Left ventricle myocardium inferior (tissue), 1 donor: ENCODE results near the gene OR11A1. TPM values are rescaled to one million over a fixed set of nuclear protein-coding genes. Genes with fewer than 3 reads are reported as not detected.
"Not testable (repeated sequence)": the region's sequence is repeated elsewhere in the genome, so short reads cannot be mapped to it uniquely, and the experiment has no call there.

Source experiments
- DNase-seq: peaks from one replicate; pipeline ENCODE4 v3.0.0-alpha.2; 2020
- H3K27ac ChIP-seq: fragments of 200-600 bp; replicated peaks from 2 replicates; pipeline ENCODE4 v1.8.0; 2021
- H3K27me3 ChIP-seq: fragments of 200-600 bp; 2 replicates; pipeline ENCODE4 v1.8.0; 2021; ENCODE audit warnings: low read depth
- H3K36me3 ChIP-seq: fragments of 200-600 bp; 2 replicates; pipeline ENCODE4 v1.8.0; 2021
- H3K4me1 ChIP-seq: fragments of 200-600 bp; 2 replicates; pipeline ENCODE4 v1.8.0; 2021
- H3K4me3 ChIP-seq: fragments of 200-600 bp; 2 replicates; pipeline ENCODE4 v1.8.0; 2021; ENCODE audit warnings: mild to moderate bottlenecking, moderate library complexity
- H3K9me3 ChIP-seq: fragments of 200-600 bp; replicated peaks from 2 replicates; pipeline ENCODE4 v1.8.0; 2021
- CTCF ChIP-seq: fragments of 200-600 bp; IDR thresholded peaks from 2 replicates; pipeline ENCODE4 v1.8.0; 2021; ENCODE audit warnings: antibody characterized with exemption, mild to moderate bottlenecking, borderline replicate concordance
- intact Hi-C: fragments of 100-400 bp; cut with micrococcal nuclease; formaldehyde crosslinking; loops from one replicate; pipeline ENCODE4 v1.11.0; 2022
- total RNA-seq: library from RNA; stranded (reverse); fragmentation: NEBNext Ultra II Directional; extraction: Animal tissue kit (Norgen Biotek cat#: 25700); gene quantifications from one replicate; pipeline ENCODE4 v1.2.1, GENCODE V29; 2021
- donor health status: DM: no; HTN: yes; CAD: no; lungs with severe emphysema.

Gene OR11A1
- total RNA-seq, 1 donor from 2014 or later: not detected

DNA sequence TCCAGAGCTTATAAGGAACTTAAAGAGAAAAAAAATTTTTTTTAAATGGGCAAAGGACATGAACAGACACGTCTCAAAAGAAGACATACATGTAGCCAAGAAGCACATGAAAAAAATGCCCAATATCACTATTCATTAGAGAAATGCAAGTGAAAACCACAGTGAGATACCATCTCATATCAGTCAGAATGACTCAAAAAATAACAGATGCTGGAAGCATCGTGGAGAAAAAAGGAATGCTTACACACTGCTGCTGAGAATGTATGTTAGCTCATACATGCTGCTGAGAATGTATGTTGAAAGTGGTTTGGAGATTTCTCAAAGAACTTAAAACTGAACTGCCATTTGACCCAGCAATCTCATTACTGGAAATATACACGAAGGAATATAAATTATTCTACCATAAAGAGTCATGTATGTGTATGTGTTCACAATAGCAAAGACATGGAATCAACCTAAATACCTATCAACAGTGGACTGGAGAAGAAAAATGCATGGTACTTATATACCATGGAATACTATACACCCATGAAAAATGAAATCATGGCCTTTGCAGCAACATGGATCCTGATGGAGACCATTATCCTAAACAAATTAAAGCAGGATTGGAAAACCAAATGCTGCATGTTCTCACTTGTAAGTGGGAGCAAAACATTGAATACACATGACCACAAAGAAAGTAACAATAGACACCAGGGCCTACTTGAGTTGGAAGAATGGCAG lies 5.2 kb downstream of the OR11A1 start:
- no peak for TF ChIP-seq CTCF

DNA sequence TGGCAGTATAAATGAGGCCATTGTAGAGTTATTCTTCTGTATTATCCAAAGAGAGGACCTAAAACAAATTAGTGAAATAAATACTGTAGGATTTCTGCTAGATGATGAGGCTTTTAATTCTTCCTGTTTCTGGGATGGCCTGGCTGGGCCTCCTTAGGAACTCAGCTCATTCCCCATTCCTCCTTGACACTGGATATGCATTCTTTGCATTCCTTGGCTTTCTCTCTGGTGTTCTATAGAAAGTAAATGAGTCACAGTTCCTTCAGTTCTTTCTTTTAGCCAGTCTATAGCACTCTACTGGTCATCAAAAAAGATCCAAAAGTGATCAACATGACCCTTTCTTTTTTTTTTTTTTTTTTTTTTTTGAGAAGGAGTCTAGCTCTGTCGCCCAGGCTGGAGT lies 9.2 kb downstream of the OR11A1 start:
- no peaks in the 10 kb centered on the region for H3K4me1 ChIP-seq
- peaks cover 8% of the 10 kb centered on the region for H3K9me3 ChIP-seq
- TF ChIP-seq CTCF: no peak
- no peak overlapping the region for H3K27ac ChIP-seq
- no peak for DNase-seq
- H3K4me3 ChIP-seq: no peak overlapping the region
- intact Hi-C loops: no loop called here
- no peaks in the 10 kb centered on the region for H3K36me3 ChIP-seq
- H3K27me3 ChIP-seq: peaks cover 20% of the 10 kb centered on the region

More for the DNA sequence above, 5.2 kb downstream of the OR11A1 start:
- DNase-seq: no peak
- H3K4me3 ChIP-seq: no peak overlapping the region
- H3K27ac ChIP-seq: no peak overlapping the region
- H3K9me3 ChIP-seq: peaks cover 8% of the 10 kb centered on the region
- H3K36me3 ChIP-seq: no peaks in the 10 kb centered on the region
- H3K4me1 ChIP-seq: no peaks in the 10 kb centered on the region
- intact Hi-C loops: no loop called here
- H3K27me3 ChIP-seq: peaks cover 17% of the 10 kb centered on the region

GRCh38 chr6:29444031-29444430 lies 12.8 kb downstream of the OR11A1 start:
- H3K27me3 ChIP-seq: peaks cover 14% of the 10 kb centered on the region
- H3K27ac ChIP-seq, H3K4me3 ChIP-seq, DNase-seq, intact Hi-C loops, H3K4me1 ChIP-seq, H3K9me3 ChIP-seq, H3K36me3 ChIP-seq: not testable (repeated sequence)

DNA sequence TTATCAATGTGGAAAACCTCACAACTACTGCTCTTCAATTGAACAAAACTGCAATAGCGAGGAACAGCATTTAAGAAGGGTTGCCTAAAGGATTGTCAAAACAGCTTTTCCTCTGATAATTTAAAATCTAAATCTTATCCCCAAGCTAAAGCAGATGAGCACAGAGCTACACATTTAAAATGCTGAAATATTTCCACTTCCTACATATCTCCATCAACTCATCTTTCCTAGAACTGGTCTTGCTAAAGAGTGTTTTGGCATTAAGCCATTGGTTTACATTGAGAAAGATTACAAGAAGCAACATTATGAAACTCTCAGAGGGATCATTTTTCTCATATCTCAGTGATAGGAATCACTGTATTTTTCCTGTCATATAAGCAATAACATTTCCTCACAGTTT lies 14.2 kb downstream of the OR11A1 start:
- no peaks in the 10 kb centered on the region for H3K9me3 ChIP-seq

DNA sequence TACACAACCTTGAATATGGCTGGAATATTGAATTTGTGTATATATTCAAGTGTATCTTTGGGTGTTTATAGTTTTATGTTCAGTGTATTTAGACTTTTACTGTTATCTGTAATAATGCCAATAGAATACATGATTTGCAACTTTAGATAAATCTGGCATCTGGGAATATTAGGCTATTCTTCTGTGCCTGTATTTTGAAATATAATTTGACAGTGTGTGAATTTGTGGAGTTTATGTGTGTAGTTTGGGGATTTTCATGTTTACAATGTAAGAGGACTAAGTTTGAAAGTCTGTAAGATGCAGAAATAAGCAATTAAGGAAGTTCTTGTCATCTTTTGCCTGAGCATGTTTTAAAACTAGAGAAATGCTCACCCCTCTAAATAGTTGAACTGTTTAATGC lies 17.9 kb downstream of the OR11A1 start, which contains the start of gene OR10C1:
TSS of gene OR10C1 (plus strand) at position 301 of the 400 bp plus-strand sequence. CDS start 710 bp downstream, outside the sequence.
- intact Hi-C loops: no loop called here

More for the DNA sequence above, 14.2 kb downstream of the OR11A1 start:
- H3K4me1 ChIP-seq: no peaks in the 10 kb centered on the region
- H3K4me3 ChIP-seq: no peak overlapping the region
- H3K27ac ChIP-seq: no peak overlapping the region
- TF ChIP-seq CTCF: no peak
- intact Hi-C loops: no loop called here
- peaks cover 11% of the 10 kb centered on the region for H3K27me3 ChIP-seq
- no peak for DNase-seq
- H3K36me3 ChIP-seq: no peaks in the 10 kb centered on the region

GRCh38 chr6:29436730-29437129 lies 20.1 kb downstream of the OR11A1 start:
- H3K4me3 ChIP-seq, DNase-seq, H3K4me1 ChIP-seq, H3K36me3 ChIP-seq, H3K27ac ChIP-seq, H3K9me3 ChIP-seq, H3K27me3 ChIP-seq, intact Hi-C loops: not testable (repeated sequence)

More for the DNA sequence above, 17.9 kb downstream of the OR11A1 start, which contains the start of gene OR10C1:
- Histone ChIP-seq H3K4me1 (no peaks in the 10 kb centered on the region), H3K27ac (no peak within 1 kb of the TSS), H3K27me3 (peaks cover 5% of the 10 kb centered on the region), H3K4me3 (no peak within 1 kb of the TSS), H3K36me3 (no peaks in the 10 kb centered on the region), H3K9me3 (no peaks in the 10 kb centered on the region)
- no peak for TF ChIP-seq CTCF
- no peak for DNase-seq
